HFF-Myc (cell line): Measurements from ENCODE around the gene PAK6.

Source experiments
- DNase-seq: peaks from one replicate; pipeline ENCODE4 v3.0.0-alpha.2; 2011; ENCODE audit warnings: low read depth; ENCODE audit errors: extremely low read depth
- H3K4me3 ChIP-seq: replicated peaks from 2 replicates; pipeline ENCODE4 v1.5.1; 2011; ENCODE audit warnings: low read depth, mild to moderate bottlenecking, control low read depth, low read length
- TF ChIP-seq, protein P1 (sequence below): IDR thresholded peaks from 2 replicates; pipeline ENCODE4 v1.5.1; 2012; ENCODE audit warnings: mild to moderate bottlenecking, low read depth, low read length, control low read depth; ENCODE audit errors: missing control alignments

Gene PAK6

DNA sequence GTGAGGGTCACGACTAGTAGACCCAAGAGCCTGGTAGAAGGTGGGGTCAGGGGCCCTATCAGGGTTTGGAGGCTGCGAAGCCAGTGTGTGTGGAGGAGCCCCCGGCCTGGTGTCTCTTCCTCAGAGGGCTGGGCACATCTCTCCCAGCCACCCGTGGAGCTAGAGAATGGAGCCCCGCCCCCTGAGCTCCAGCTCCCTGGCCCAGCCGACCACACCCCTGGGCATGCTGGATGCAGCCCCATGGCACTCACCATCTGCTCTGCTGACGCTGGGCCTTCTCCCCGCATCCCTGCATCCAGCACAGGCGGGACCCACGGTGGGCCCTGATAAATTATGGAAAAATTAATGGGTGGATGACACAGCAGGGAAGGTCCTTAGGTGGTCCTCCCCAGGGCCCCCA is 26.5 kb downstream of the PAK6 start:
- TF ChIP-seq, protein P1, sequence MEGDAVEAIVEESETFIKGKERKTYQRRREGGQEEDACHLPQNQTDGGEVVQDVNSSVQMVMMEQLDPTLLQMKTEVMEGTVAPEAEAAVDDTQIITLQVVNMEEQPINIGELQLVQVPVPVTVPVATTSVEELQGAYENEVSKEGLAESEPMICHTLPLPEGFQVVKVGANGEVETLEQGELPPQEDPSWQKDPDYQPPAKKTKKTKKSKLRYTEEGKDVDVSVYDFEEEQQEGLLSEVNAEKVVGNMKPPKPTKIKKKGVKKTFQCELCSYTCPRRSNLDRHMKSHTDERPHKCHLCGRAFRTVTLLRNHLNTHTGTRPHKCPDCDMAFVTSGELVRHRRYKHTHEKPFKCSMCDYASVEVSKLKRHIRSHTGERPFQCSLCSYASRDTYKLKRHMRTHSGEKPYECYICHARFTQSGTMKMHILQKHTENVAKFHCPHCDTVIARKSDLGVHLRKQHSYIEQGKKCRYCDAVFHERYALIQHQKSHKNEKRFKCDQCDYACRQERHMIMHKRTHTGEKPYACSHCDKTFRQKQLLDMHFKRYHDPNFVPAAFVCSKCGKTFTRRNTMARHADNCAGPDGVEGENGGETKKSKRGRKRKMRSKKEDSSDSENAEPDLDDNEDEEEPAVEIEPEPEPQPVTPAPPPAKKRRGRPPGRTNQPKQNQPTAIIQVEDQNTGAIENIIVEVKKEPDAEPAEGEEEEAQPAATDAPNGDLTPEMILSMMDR, result no peak
- no peak for DNase-seq
- no peak overlapping the region for H3K4me3 ChIP-seq

DNA sequence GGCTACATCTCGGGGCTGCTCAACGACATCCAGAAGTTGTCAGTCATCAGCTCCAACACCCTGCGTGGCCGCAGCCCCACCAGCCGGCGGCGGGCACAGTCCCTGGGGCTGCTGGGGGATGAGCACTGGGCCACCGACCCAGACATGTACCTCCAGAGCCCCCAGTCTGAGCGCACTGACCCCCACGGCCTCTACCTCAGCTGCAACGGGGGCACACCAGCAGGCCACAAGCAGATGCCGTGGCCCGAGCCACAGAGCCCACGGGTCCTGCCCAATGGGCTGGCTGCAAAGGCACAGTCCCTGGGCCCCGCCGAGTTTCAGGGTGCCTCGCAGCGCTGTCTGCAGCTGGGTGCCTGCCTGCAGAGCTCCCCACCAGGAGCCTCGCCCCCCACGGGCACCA is 27.0 kb downstream of the PAK6 start:
- H3K4me3 ChIP-seq, result no peak overlapping the region
- TF ChIP-seq, protein P1, result no peak
- DNase-seq, result no peak

DNA sequence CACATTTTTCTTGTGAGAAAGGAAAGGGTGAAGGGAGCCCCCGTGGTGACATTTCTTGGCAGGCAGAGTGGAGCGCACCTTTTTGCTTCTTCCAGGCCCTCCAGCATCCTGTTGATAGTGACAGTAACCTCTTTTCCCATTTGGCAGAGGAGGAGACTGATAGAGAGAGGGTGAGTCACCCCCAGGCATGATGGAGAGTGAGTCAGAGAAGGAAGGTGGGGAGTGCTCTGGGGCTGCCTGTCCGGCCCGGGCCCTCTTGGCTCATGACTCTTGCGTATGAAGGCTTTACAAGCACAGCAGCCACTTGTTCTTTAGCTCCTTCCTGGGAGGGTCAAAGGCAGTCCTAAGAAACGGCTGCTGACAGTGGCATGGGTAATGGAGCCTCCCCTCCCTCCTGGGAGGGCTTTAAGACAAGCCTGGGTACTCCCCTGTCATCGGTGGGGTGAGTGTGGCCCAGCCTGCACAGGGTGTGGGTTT is 28.0 kb downstream of the PAK6 start:
- peak; percentile 88 for DNase-seq
- H3K4me3 ChIP-seq, result no peak overlapping the region
- TF ChIP-seq, protein P1, result no peak

DNA sequence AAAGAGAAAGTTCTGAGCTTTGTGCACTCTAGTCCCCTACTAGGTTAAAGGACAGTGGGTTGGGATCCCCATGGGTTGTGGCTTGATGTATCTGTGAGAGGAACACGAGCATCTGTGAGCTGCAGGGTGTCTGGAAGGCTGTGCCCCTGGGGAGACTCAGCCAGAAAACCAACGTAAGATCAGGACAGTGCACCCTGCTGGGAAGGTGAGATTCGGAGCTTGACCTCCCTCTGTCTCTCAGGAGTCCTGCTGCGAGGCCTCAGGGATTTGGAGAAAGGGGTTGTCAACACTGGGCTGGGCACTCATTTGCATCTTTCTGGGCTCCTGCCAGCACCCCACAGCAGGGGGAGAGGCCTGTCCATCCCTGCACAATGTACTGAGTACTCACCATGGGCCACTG is 28.8 kb downstream of the PAK6 start:
- DNase-seq, result no peak
- no peak overlapping the region for H3K4me3 ChIP-seq
- TF ChIP-seq, protein P1, result no peak

DNA sequence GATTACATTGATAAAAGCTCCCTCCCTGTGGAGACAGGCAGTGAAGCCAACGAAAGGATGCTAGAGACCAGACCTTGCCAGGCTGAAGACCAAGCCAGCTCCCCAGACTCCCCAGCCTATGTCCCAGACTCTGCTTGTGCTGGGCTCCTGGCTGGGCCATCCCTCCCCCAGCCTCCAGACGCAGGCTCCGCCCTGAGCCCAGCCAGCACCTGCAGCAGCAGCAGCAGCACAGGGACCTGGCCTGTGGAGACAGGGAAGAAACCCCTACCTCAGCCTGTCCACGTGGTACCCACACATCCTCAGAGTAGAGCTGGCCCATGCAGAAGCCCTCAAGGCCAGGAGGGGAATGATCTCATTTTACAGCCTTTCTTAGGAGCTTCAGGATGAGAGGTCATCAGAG is 30.7 kb downstream of the PAK6 start:
- TF ChIP-seq, protein P1, result no peak
- no peak overlapping the region for H3K4me3 ChIP-seq
- no peak for DNase-seq

DNA sequence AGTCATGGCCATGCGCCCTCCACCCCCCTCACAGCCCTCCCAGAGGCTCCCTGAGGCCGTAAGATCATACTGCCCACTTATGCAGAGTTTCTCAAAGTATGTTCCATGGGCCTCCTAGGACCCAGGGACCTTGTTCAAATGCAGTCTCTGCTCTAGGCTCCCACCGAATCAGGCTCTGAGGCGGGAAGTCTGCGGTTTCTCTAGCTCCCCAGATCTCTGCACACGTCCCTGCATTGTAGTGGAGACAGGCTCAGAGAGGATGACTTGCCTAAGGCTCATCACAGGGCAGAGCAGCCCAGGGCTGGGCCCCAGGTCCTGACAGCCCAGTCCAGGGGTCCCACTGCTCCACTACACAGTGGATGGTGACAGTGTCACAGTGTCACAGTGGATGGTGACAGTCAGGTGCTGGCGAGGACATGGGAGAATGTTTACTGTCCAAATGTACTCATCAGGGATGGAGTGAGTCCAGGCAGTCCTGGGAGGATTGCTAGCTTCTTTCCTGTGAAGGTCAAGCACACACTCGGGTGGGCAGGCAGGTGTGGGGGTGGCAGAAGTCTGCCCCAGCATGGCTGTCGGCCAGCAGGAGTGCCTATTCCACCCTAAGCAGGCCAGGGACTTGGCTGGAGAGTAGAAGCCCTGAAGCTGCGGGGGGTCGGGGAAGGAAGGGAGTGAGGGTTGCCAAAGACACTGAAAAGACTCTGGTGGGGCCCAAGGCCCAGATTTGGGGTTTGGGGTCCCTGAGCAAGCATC is 31.6 kb downstream of the PAK6 start:
- no peak for DNase-seq
- H3K4me3 ChIP-seq, result no peak overlapping the region
- TF ChIP-seq, protein P1, result no peak
